ENCODE results near the gene KIF3B. TPM values are rescaled to one million over a fixed set of nuclear protein-coding genes. Genes with fewer than 3 reads are reported as not detected.

Gene KIF3B
- total RNA-seq, 1 experiment from 2014 or later: 49.0 TPM

DNA sequence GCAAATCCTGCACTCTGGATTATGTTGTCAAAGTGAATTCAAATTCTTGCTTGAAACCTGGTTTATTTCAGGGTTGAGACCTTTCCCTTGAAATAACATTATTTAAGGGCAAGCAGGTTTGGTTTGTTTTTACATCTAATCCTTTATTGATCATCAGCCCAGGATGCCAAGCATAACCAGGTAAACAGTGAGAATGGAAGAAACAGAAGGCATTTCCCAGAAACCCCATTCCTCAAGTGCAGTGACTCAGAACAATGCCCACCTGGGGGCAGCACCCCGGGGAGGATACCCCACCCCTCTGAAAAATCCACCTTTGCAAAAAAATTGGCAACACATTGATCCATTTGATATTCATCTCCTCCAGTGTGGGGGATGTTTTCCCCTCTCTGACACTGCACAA lies 37.2 kb upstream of the KIF3B start:
- no peak overlapping the region for H3K4me3 ChIP-seq (ENCODE audit: low read depth, low read length)
- peak in 1 of 2 experiments; percentile 68 for DNase-seq
- H3K4me1 Mint-ChIP-seq (ENCODE audit: low read depth, unreplicated experiment): peaks cover 31% of the 10 kb centered on the region
- peaks cover 22% of the 10 kb centered on the region for H3K36me3 Mint-ChIP-seq (ENCODE audit: insufficient read depth, unreplicated experiment)
- intact Hi-C loops (cut with micrococcal nuclease; ENCODE audit: unreplicated experiment): loop anchor here (1.0 to 5.0 kb wide), 3 partner anchors 16 to 117 kb away; partner anchors contain the start of genes ASXL1 and KIF3B
- peak; percentile 53 to 76 for TF ChIP-seq CTCF (IDR thresholded peaks at IDR 0.05; ENCODE audit: insufficient read depth in 1 of 2, low read depth in 1 of 2, low read length in 1 of 2, severe bottlenecking in 1 of 2, unreplicated experiment in 1 of 2)
- CTCF ChIA-PET: interaction anchor here (0.9 to 1.2 kb wide), 2 partner anchors 16 to 49 kb away, joined by 3 to 4 read pairs; no protein-coding TSS in a partner anchor
- H3K4me1 ChIP-seq: peaks cover 32% of the 10 kb centered on the region
- no peaks in the 10 kb centered on the region for H3K27me3 Mint-ChIP-seq (ENCODE audit: insufficient read depth, unreplicated experiment)
- H3K9me3 ChIP-seq: no peaks in the 10 kb centered on the region
- H3K36me3 ChIP-seq (ENCODE audit: control insufficient read depth, insufficient read depth, low read length): peaks cover 2% of the 10 kb centered on the region; the same call in 1 of the 2 replicates
- BruUV-seq (replicated peaks): no TSS peak
- H3K27ac Mint-ChIP-seq (ENCODE audit: unreplicated experiment): no peak overlapping the region
- H3K9me3 Mint-ChIP-seq (ENCODE audit: unreplicated experiment): no peaks in the 10 kb centered on the region
- no peak overlapping the region for H3K4me3 Mint-ChIP-seq (ENCODE audit: unreplicated experiment)
- POLR2A ChIA-PET: interaction anchor here (1.3 kb wide), 1 partner anchor 13 kb away, joined by 5 read pairs; no protein-coding TSS in a partner anchor
- H3K27me3 ChIP-seq (replicated peaks; ENCODE audit: control insufficient read depth, insufficient read depth, low read length): no peaks in the 10 kb centered on the region

DNA sequence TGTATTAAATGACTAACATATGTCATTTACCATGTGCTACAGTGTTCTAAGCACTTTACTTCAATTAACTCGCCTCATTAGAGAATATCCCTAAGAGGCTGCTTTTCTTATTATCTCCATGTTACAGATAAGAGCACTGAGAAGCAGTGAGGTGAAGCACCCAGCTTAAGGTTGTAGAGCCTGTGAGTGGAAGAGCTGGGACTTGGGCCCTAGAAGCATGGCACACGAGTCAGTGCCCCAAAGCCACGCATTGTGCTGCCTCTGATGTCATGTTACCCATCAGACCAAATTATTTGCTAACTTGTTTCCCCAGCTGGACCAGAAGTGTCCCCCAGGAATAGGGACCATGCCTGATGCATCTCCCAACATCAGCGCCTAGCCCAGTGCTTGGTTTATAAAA lies 35.6 kb upstream of the KIF3B start:
- H3K36me3 Mint-ChIP-seq (ENCODE audit: insufficient read depth, unreplicated experiment): peaks cover 7% of the 10 kb centered on the region
- H3K27me3 Mint-ChIP-seq (ENCODE audit: insufficient read depth, unreplicated experiment): no peaks in the 10 kb centered on the region
- no peak for TF ChIP-seq CTCF (IDR thresholded peaks at IDR 0.05; ENCODE audit: insufficient read depth in 1 of 2, low read depth in 1 of 2, low read length in 1 of 2, severe bottlenecking in 1 of 2, unreplicated experiment in 1 of 2)
- no peak overlapping the region for H3K4me3 ChIP-seq (ENCODE audit: low read depth, low read length)
- H3K4me1 Mint-ChIP-seq (ENCODE audit: low read depth, unreplicated experiment): peaks cover 31% of the 10 kb centered on the region
- CTCF ChIA-PET: no interaction called here
- POLR2A ChIA-PET: interaction anchor here (0.6 kb wide), 1 partner anchor 47 kb away, joined by 5 read pairs; no protein-coding TSS in a partner anchor
- H3K4me3 Mint-ChIP-seq (ENCODE audit: unreplicated experiment): no peak overlapping the region
- H3K27me3 ChIP-seq (replicated peaks; ENCODE audit: control insufficient read depth, insufficient read depth, low read length): no peaks in the 10 kb centered on the region
- no peak overlapping the region for H3K27ac Mint-ChIP-seq (ENCODE audit: unreplicated experiment)
- H3K36me3 ChIP-seq (ENCODE audit: control insufficient read depth, insufficient read depth, low read length): peaks cover 2% of the 10 kb centered on the region; the same call in 1 of the 2 replicates
- BruUV-seq (replicated peaks): no TSS peak
- no peaks in the 10 kb centered on the region for H3K9me3 ChIP-seq
- H3K4me1 ChIP-seq: peaks cover 21% of the 10 kb centered on the region
- intact Hi-C loops (cut with micrococcal nuclease; ENCODE audit: unreplicated experiment): loop anchor here (5.0 kb wide), 2 partner anchors 35 to 115 kb away; partner anchors contain the start of genes ASXL1 and KIF3B
- no peak for DNase-seq
- no peaks in the 10 kb centered on the region for H3K9me3 Mint-ChIP-seq (ENCODE audit: unreplicated experiment)

GRCh38 chr20:32244150-32244823 lies 33.2 kb upstream of the KIF3B start:
- Histone ChIP-seq H3K4me1 (peaks cover 21% of the 10 kb centered on the region), H3K36me3 (ENCODE audit: control insufficient read depth, insufficient read depth, low read length) (no peaks in the 10 kb centered on the region), H3K9me3 (no peaks in the 10 kb centered on the region), H3K27me3 (replicated peaks; ENCODE audit: control insufficient read depth, insufficient read depth, low read length) (no peaks in the 10 kb centered on the region), H3K4me3 (ENCODE audit: low read depth, low read length) (no peak overlapping the region)
- Mint-ChIP-seq H3K9me3 (ENCODE audit: unreplicated experiment) (no peaks in the 10 kb centered on the region), H3K4me3 (ENCODE audit: unreplicated experiment) (no peak overlapping the region), H3K36me3 (ENCODE audit: insufficient read depth, unreplicated experiment) (no peaks in the 10 kb centered on the region), H3K27ac (ENCODE audit: unreplicated experiment) (peak overlapping the region; percentile 49), H3K4me1 (ENCODE audit: low read depth, unreplicated experiment) (peaks cover 26% of the 10 kb centered on the region), H3K27me3 (ENCODE audit: insufficient read depth, unreplicated experiment) (no peaks in the 10 kb centered on the region)
- TF ChIP-seq CTCF (IDR thresholded peaks at IDR 0.05; ENCODE audit: insufficient read depth in 1 of 2, low read depth in 1 of 2, low read length in 1 of 2, severe bottlenecking in 1 of 2, unreplicated experiment in 1 of 2): no peak
- BruUV-seq (replicated peaks): no TSS peak
- ChIA-PET CTCF (no interaction called here), POLR2A (interaction anchor here (0.6 to 1.0 kb wide), 2 partner anchors 17 to 64 kb away, joined by 3 to 4 read pairs; no protein-coding TSS in a partner anchor)
- intact Hi-C loops (cut with micrococcal nuclease; ENCODE audit: unreplicated experiment): loop anchor here (5.0 kb wide), 2 partner anchors 33 to 113 kb away; partner anchors contain the start of genes ASXL1 and KIF3B
- no peak for DNase-seq
